OCI-LY3 (cell line): ENCODE results near the gene TRAPPC12.

Experiments
- H2AFZ ChIP-seq: fragments of 200-600, 300-600 bp; shearing (Covaris generic); 2 replicates; pipeline ENCODE4 v1.6.0; 2014; ENCODE audit warnings: antibody characterized with exemption, low read depth, low read length
- H3K27ac ChIP-seq: fragments of 200-600, 300-600 bp; sonication (generic); 2 replicates; pipeline ENCODE4 v1.5.1; 2014; ENCODE audit warnings: mild to moderate bottlenecking, low read length, moderate library complexity, mixed read lengths
- H3K27me3 ChIP-seq: fragments of 200-600, 300-600 bp; sonication (generic); 2 replicates; pipeline ENCODE4 v1.6.1; 2014; ENCODE audit warnings: low read depth, low read length, mixed read lengths
- H3K36me3 ChIP-seq: fragments of 200-600, 300-600 bp; sonication (generic); replicated peaks from 2 replicates; pipeline ENCODE3; 2014; ENCODE audit warnings: low read depth, low read length, mixed read lengths
- H3K4me1 ChIP-seq: fragments of 300-600, 200-600 bp; sonication (generic); 2 replicates; pipeline ENCODE4 v1.6.1; 2014; ENCODE audit warnings: low read length, mixed read lengths
- H3K4me2 ChIP-seq: fragments of 200-600, 300-600 bp; sonication (generic); 2 replicates; pipeline ENCODE4 v1.6.1; 2014; ENCODE audit warnings: low read length, mixed read lengths
- H3K4me3 ChIP-seq: fragments of 300-600, 200-600 bp; sonication (generic); 2 replicates; pipeline ENCODE4 v1.5.1; 2014; ENCODE audit warnings: antibody characterized with exemption, mild to moderate bottlenecking, low read length, moderate library complexity
- H3K79me2 ChIP-seq: fragments of 300-600, 200-600 bp; shearing (Covaris generic); 2 replicates; pipeline ENCODE4 v1.6.1; 2014; ENCODE audit warnings: mild to moderate bottlenecking, low read length, mixed read lengths
- H3K9ac ChIP-seq: fragments of 300-600, 200-600 bp; shearing (Covaris generic); 2 replicates; pipeline ENCODE4 v1.6.0; 2014; ENCODE audit warnings: mild to moderate bottlenecking, low read length, moderate library complexity
- H3K9me3 ChIP-seq: fragments of 200-600, 300-600 bp; shearing (Covaris generic); 2 replicates; pipeline ENCODE4 v1.6.1; 2014; ENCODE audit warnings: low read length, mixed read lengths; ENCODE audit not compliant: insufficient read depth
- H4K20me1 ChIP-seq: fragments of 200-600, 300-600 bp; sonication (generic); 2 replicates; pipeline ENCODE4 v1.6.1; 2016; ENCODE audit warnings: low read length, mixed read lengths; ENCODE audit not compliant: insufficient read depth
- EZH2phosphoT487 ChIP-seq: fragments of 200-600 bp; shearing (Covaris generic); IDR thresholded peaks from 2 replicates; pipeline ENCODE4 v1.6.1; 2018; ENCODE audit warnings: antibody characterized with exemption, mixed run types, low read depth
- TF ChIP-seq, protein P1 (sequence below): fragments of 200-600, 300-600 bp; sonication (generic); IDR thresholded peaks from 2 replicates; pipeline ENCODE4 v1.5.1; 2014; ENCODE audit warnings: antibody characterized with exemption, low read length, low read depth

Gene TRAPPC12

GRCh38 chr2:3467654-3468053 is 88.2 kb downstream of the TRAPPC12 start:
- H2AFZ ChIP-seq, result no peak overlapping the region
- no peak overlapping the region for H3K27ac ChIP-seq
- H3K4me3 ChIP-seq, result no peak overlapping the region
- H3K27me3 ChIP-seq, result no peaks in the 10 kb centered on the region
- no peak overlapping the region for H3K4me2 ChIP-seq
- H3K79me2 ChIP-seq, result no peaks in the 10 kb centered on the region
- no peaks in the 10 kb centered on the region for H4K20me1 ChIP-seq
- no peak for TF ChIP-seq EZH2phosphoT487
- TF ChIP-seq, protein P1, sequence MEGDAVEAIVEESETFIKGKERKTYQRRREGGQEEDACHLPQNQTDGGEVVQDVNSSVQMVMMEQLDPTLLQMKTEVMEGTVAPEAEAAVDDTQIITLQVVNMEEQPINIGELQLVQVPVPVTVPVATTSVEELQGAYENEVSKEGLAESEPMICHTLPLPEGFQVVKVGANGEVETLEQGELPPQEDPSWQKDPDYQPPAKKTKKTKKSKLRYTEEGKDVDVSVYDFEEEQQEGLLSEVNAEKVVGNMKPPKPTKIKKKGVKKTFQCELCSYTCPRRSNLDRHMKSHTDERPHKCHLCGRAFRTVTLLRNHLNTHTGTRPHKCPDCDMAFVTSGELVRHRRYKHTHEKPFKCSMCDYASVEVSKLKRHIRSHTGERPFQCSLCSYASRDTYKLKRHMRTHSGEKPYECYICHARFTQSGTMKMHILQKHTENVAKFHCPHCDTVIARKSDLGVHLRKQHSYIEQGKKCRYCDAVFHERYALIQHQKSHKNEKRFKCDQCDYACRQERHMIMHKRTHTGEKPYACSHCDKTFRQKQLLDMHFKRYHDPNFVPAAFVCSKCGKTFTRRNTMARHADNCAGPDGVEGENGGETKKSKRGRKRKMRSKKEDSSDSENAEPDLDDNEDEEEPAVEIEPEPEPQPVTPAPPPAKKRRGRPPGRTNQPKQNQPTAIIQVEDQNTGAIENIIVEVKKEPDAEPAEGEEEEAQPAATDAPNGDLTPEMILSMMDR, result no peak
- no peak overlapping the region for H3K9ac ChIP-seq
- no peaks in the 10 kb centered on the region for H3K9me3 ChIP-seq
- H3K36me3 ChIP-seq, result peaks cover 34% of the 10 kb centered on the region
- H3K4me1 ChIP-seq, result peaks cover 6% of the 10 kb centered on the region

DNA sequence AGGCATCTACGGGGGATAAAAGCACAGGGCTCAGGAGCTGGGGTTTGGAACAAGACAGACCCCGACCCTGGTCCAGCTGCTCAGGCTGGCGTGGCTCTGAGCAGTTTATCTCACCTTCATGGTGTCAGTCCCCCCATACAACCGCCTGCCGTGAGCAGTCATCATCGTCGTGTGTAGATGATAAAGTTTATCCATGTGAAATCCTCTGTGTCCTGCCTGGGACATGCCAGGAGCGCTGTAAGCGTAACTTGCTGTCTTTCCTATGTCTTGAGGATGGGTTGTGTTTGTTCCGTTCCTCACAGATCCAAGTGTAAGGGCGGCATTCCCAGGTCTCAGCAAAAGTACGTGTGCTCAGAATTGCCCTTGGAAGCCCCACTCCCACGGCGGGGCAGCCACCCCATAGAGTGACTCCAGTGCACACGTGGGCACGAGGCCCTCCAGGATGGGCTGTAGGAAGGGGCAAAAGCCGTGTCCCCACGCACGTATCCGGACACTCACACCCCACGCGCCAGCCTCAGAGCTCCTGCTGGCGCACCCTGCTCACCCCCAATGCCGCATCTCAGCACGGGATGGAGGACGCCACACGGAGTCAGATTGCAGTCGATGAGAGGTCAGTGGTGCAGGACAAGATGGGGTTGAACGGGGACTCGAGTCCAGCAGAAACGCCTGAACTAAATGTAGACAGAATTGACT is 88.9 kb downstream of the TRAPPC12 start:
- H3K4me3 ChIP-seq, result no peak overlapping the region
- no peaks in the 10 kb centered on the region for H3K4me1 ChIP-seq
- H3K9ac ChIP-seq, result no peak overlapping the region
- H3K4me2 ChIP-seq, result no peak overlapping the region
- no peak for TF ChIP-seq EZH2phosphoT487
- no peak overlapping the region for H3K27ac ChIP-seq
- H2AFZ ChIP-seq, result no peak overlapping the region
- no peaks in the 10 kb centered on the region for H3K9me3 ChIP-seq
- no peaks in the 10 kb centered on the region for H3K27me3 ChIP-seq
- H4K20me1 ChIP-seq, result no peaks in the 10 kb centered on the region
- H3K79me2 ChIP-seq, result no peaks in the 10 kb centered on the region
- peaks cover 27% of the 10 kb centered on the region for H3K36me3 ChIP-seq

GRCh38 chr2:3469486-3469885 is 90.0 kb downstream of the TRAPPC12 start:
- no peaks in the 10 kb centered on the region for H4K20me1 ChIP-seq
- H3K4me1 ChIP-seq, result no peaks in the 10 kb centered on the region
- no peaks in the 10 kb centered on the region for H3K79me2 ChIP-seq
- H3K4me3 ChIP-seq, result no peak overlapping the region
- H3K4me2 ChIP-seq, result no peak overlapping the region
- H3K27ac ChIP-seq, result no peak overlapping the region
- H3K27me3 ChIP-seq, result no peaks in the 10 kb centered on the region
- H2AFZ ChIP-seq, result no peak overlapping the region
- H3K9ac ChIP-seq, result no peak overlapping the region
- TF ChIP-seq EZH2phosphoT487, result no peak
- TF ChIP-seq, protein P1, result no peak
- no peaks in the 10 kb centered on the region for H3K9me3 ChIP-seq
- H3K36me3 ChIP-seq, result peaks cover 19% of the 10 kb centered on the region

GRCh38 chr2:3470166-3470651 is 90.7 kb downstream of the TRAPPC12 start:
- H2AFZ ChIP-seq, result no peak overlapping the region
- H3K4me3 ChIP-seq, result no peak overlapping the region
- no peaks in the 10 kb centered on the region for H3K9me3 ChIP-seq
- no peaks in the 10 kb centered on the region for H3K4me1 ChIP-seq
- H3K9ac ChIP-seq, result no peak overlapping the region
- H4K20me1 ChIP-seq, result no peaks in the 10 kb centered on the region
- H3K27me3 ChIP-seq, result no peaks in the 10 kb centered on the region
- no peaks in the 10 kb centered on the region for H3K79me2 ChIP-seq
- H3K36me3 ChIP-seq, result peaks cover 13% of the 10 kb centered on the region
- H3K27ac ChIP-seq, result no peak overlapping the region
- H3K4me2 ChIP-seq, result no peak overlapping the region
- no peak for TF ChIP-seq EZH2phosphoT487
- TF ChIP-seq, protein P1, result no peak
